HG03159 (cell line): Measurements from ENCODE around the gene MRPL33.
A peak's percentile ranks its signal among the peaks of the same experiment; 100 is the strongest.
"Not testable (repeated sequence)": the region's sequence is repeated elsewhere in the genome, so short reads cannot be mapped to it uniquely, and the experiment has no call there.

ENCODE experiments used
- ATAC-seq: cut with Tn5 transposase; IDR thresholded peaks from one replicate; pipeline ENCODE4 v1.9.1; 2021; ENCODE audit warnings: mild to moderate bottlenecking, moderate library complexity; ENCODE audit not compliant: unreplicated experiment

MRPL33 gene

GRCh38 chr2:27739058-27739373, 32.5 kb upstream of the MRPL33 start:
- ATAC-seq: no peak

- no peak for ATAC-seq
Measured at GRCh38 chr2:27741673-27742072, 29.8 kb upstream of the MRPL33 start.

- ATAC-seq: no peak
Measured at GRCh38 chr2:27742571-27742970, 28.9 kb upstream of the MRPL33 start.

- not testable (repeated sequence) for ATAC-seq
Measured at GRCh38 chr2:27745494-27745893, 26.0 kb upstream of the MRPL33 start.

- no peak for ATAC-seq
Measured at GRCh38 chr2:27746325-27746724, 25.2 kb upstream of the MRPL33 start.

- no peak for ATAC-seq
Measured at GRCh38 chr2:27747827-27748352, 23.6 kb upstream of the MRPL33 start.

- not testable (repeated sequence) for ATAC-seq
Measured at GRCh38 chr2:27748803-27749554, 22.5 kb upstream of the MRPL33 start.

GRCh38 chr2:27751377-27751776, 20.1 kb upstream of the MRPL33 start:
- no peak for ATAC-seq

GRCh38 chr2:27752551-27753237, 18.8 kb upstream of the MRPL33 start:
- ATAC-seq: no peak

GRCh38 chr2:27754138-27754588, 17.4 kb upstream of the MRPL33 start:
- no peak for ATAC-seq

GRCh38 chr2:27754831-27755230, 16.7 kb upstream of the MRPL33 start:
- ATAC-seq: no peak

- ATAC-seq: no peak
Measured at GRCh38 chr2:27756091-27756490, 15.4 kb upstream of the MRPL33 start.

- ATAC-seq: no peak
Measured at GRCh38 chr2:27756544-27757498, 14.7 kb upstream of the MRPL33 start.

GRCh38 chr2:27762951-27763906, 8.3 kb upstream of the MRPL33 start:
- no peak for ATAC-seq

GRCh38 chr2:27763907-27764267, 7.6 kb upstream of the MRPL33 start:
- no peak for ATAC-seq

- not testable (repeated sequence) for ATAC-seq
Measured at GRCh38 chr2:27764526-27764925, 7.0 kb upstream of the MRPL33 start.

GRCh38 chr2:27765621-27766286, 5.8 kb upstream of the MRPL33 start:
- no peak for ATAC-seq

- no peak for ATAC-seq
Measured at GRCh38 chr2:27766287-27766661, 5.2 kb upstream of the MRPL33 start.

GRCh38 chr2:27771202-27771547, 344 bp upstream of the MRPL33 start:
- ATAC-seq: peak; percentile 26

- ATAC-seq: no peak
Measured at GRCh38 chr2:27772804-27773203, 1.3 kb downstream of the MRPL33 start.
